IMR-90 (cell line): Measurements from ENCODE around the gene AS3MT. TPM values are rescaled to one million over a fixed set of nuclear protein-coding genes. Genes with fewer than 3 reads are reported as not detected.

Experiments used
- ATAC-seq: fragments of 200-7000 bp; cut with Tn5 transposase; 2 replicates; pipeline ENCODE4 v1.9.1; 2020; ENCODE audit warnings: low read depth, mild to moderate bottlenecking, moderate library complexity
- BruUV-seq: library from RNA; stranded (reverse); fragments of 400-500 nt; replicated peaks from 2 replicates; lab custom pipeline; 2021; lab: Mats Ljungman, UMichigan
- CTCF ChIA-PET: fragments of 300-600 bp; formaldehyde crosslinking; extraction: SDS; loops from one replicate; lab custom pipeline; 2021; ENCODE audit warnings: antibody characterized with exemption; lab: Yijun Ruan, JAX
- POLR2A ChIA-PET: fragments of 300-600 bp; sonication (Branson Sonifier 250); formaldehyde crosslinking; loops from one replicate; lab custom pipeline; 2022; ENCODE audit warnings: antibody characterized with exemption; ENCODE audit not compliant: unreplicated experiment; lab: Charles Lee
- DNase-seq: peaks from one replicate; pipeline ENCODE4 v3.0.0; 2013
- H2AFZ ChIP-seq: replicated peaks from 2 replicates; pipeline ENCODE3; 2013; ENCODE audit warnings: low read length, mild to moderate bottlenecking; ENCODE audit not compliant: poor library complexity
- H2AK5ac ChIP-seq: 2 replicates; pipeline ENCODE4 v1.6.1; 2013; ENCODE audit warnings: low read depth, low read length, inconsistent platforms
- H2AK9ac ChIP-seq: replicated peaks from 2 replicates; pipeline ENCODE3; 2013; ENCODE audit warnings: mild to moderate bottlenecking, low read depth, low read length, moderate library complexity; ENCODE audit not compliant: poor library complexity
- H2BK120ac ChIP-seq: 2 replicates; pipeline ENCODE4 v1.6.1; 2013; ENCODE audit warnings: low read depth, low read length, inconsistent platforms
- H2BK15ac ChIP-seq: 3 replicates; pipeline ENCODE4 v1.6.1; 2013; ENCODE audit warnings: low read depth, low read length, inconsistent platforms
- H2BK20ac ChIP-seq: 2 replicates; pipeline ENCODE4 v1.6.1; 2013; ENCODE audit warnings: low read depth, mild to moderate bottlenecking, inconsistent platforms, low read length, moderate library complexity
- H2BK5ac ChIP-seq: 2 replicates; pipeline ENCODE4 v1.6.1; 2013; ENCODE audit warnings: mild to moderate bottlenecking, low read depth, low read length, inconsistent platforms; ENCODE audit not compliant: poor library complexity, severe bottlenecking
- H3K14ac ChIP-seq: replicated peaks from 2 replicates; pipeline ENCODE4 v1.6.1; 2013; ENCODE audit warnings: low read depth, low read length, inconsistent platforms
- H3K18ac ChIP-seq: 2 replicates; pipeline ENCODE4 v1.6.1; 2013; ENCODE audit warnings: low read depth, low read length, control low read depth
- H3K23ac ChIP-seq: 2 replicates; pipeline ENCODE4 v1.6.1; 2013; ENCODE audit warnings: low read depth, low read length, inconsistent platforms
- H3K27ac ChIP-seq: 2 replicates; pipeline ENCODE4 v1.5.1; 2013; ENCODE audit warnings: mild to moderate bottlenecking, control low read depth, low read length; ENCODE audit not compliant: insufficient read depth
- H3K27me3 ChIP-seq: 2 replicates; pipeline ENCODE4 v1.6.1; 2013; ENCODE audit warnings: low read length; ENCODE audit not compliant: control insufficient read depth, insufficient read depth
- H3K36me3 ChIP-seq: 2 replicates; pipeline ENCODE4 v1.6.1; 2013; ENCODE audit warnings: low read length, mixed read lengths; ENCODE audit not compliant: control insufficient read depth, insufficient read depth
- H3K4ac ChIP-seq: 2 replicates; pipeline ENCODE4 v1.6.1; 2013; ENCODE audit warnings: low read depth, low read length, inconsistent platforms
- H3K4me1 ChIP-seq: 2 replicates; pipeline ENCODE4 v1.6.1; 2013; ENCODE audit warnings: low read length, mixed read lengths; ENCODE audit not compliant: control insufficient read depth, insufficient read depth
- H3K4me2 ChIP-seq: 2 replicates; pipeline ENCODE4 v1.6.1; 2013; ENCODE audit warnings: low read depth, mild to moderate bottlenecking, control low read depth, low read length, moderate library complexity
- H3K4me3 ChIP-seq: 2 replicates; pipeline ENCODE4 v1.5.1; 2013; ENCODE audit warnings: low read depth, mild to moderate bottlenecking, control low read depth, low read length, moderate library complexity; ENCODE audit not compliant: insufficient read depth
- H3K56ac ChIP-seq: 2 replicates; pipeline ENCODE4 v1.6.1; 2013; ENCODE audit warnings: low read length, inconsistent platforms; ENCODE audit not compliant: insufficient read depth; ENCODE audit errors: extremely low read depth
- H3K79me1 ChIP-seq, 2 experiments: 2 replicates each; pipeline ENCODE4 v1.6.1; 2013; ENCODE audit warnings: low read length in 2 of 2, inconsistent platforms in 1 of 2, low read depth in 1 of 2
- H3K9ac ChIP-seq: 2 replicates; pipeline ENCODE4 v1.6.1; 2013; ENCODE audit warnings: low read depth, low read length, control low read depth
- H3K9me1 ChIP-seq: 2 replicates; pipeline ENCODE4 v1.6.1; 2013; ENCODE audit warnings: low read length, inconsistent platforms; ENCODE audit not compliant: insufficient read depth
- H3K9me3 ChIP-seq: 2 replicates; pipeline ENCODE4 v1.6.1; 2013; ENCODE audit warnings: low read length; ENCODE audit not compliant: control insufficient read depth, insufficient read depth
- H4K20me1 ChIP-seq: 2 replicates; pipeline ENCODE4 v1.6.1; 2013; ENCODE audit warnings: low read length, inconsistent platforms; ENCODE audit not compliant: insufficient read depth
- H4K5ac ChIP-seq: 2 replicates; pipeline ENCODE4 v1.6.1; 2013; ENCODE audit warnings: mild to moderate bottlenecking, low read depth, low read length, control low read depth
- H4K8ac ChIP-seq, 2 experiments: 2 replicates each; pipeline ENCODE4 v1.6.1; 2013; ENCODE audit warnings: low read depth in 2 of 2, low read length in 2 of 2, control low read depth in 1 of 2, inconsistent platforms in 1 of 2
- H4K91ac ChIP-seq: 2 replicates; pipeline ENCODE4 v1.6.1; 2013; ENCODE audit warnings: low read depth, low read length, inconsistent platforms; ENCODE audit not compliant: insufficient read depth
- BHLHE40 ChIP-seq: fragments of 150-350 bp; IDR thresholded peaks from 2 replicates; pipeline ENCODE4 v1.6.1; 2016; ENCODE audit warnings: mild to moderate bottlenecking, low read depth, low read length
- CEBPB ChIP-seq: IDR thresholded peaks from 2 replicates; pipeline ENCODE4 v1.6.1; 2012; ENCODE audit warnings: low read depth, low read length, improper control_type of control experiment
- CHD1 ChIP-seq: IDR thresholded peaks from 2 replicates; pipeline ENCODE4 v1.6.1; 2012; ENCODE audit warnings: low read depth, low read length, improper control_type of control experiment
- CTCF ChIP-seq: conservative IDR thresholded peaks from 2 replicates; pipeline ENCODE4 v1.5.1; 2012; ENCODE audit warnings: mild to moderate bottlenecking, low read depth, low read length, improper control_type of control experiment
- ELK1 ChIP-seq: fragments of 150-350 bp; IDR thresholded peaks from 2 replicates; pipeline ENCODE4 v1.6.1; 2016; ENCODE audit warnings: low read depth, mild to moderate bottlenecking, low read length, moderate library complexity, borderline replicate concordance
- FOS ChIP-seq: fragments of 150-350 bp; IDR thresholded peaks from 2 replicates; pipeline ENCODE4 v1.6.1; 2016; ENCODE audit warnings: low read depth, low read length
- MAFK ChIP-seq: IDR thresholded peaks from 2 replicates; pipeline ENCODE4 v1.6.1; 2012; ENCODE audit warnings: low read depth, low read length, improper control_type of control experiment
- MAZ ChIP-seq: IDR thresholded peaks from 2 replicates; pipeline ENCODE4 v1.6.1; 2012; ENCODE audit warnings: low read depth, mild to moderate bottlenecking, low read length, improper control_type of control experiment, moderate library complexity, borderline replicate concordance
- MXI1 ChIP-seq: IDR thresholded peaks from 2 replicates; pipeline ENCODE4 v1.6.1; 2012; ENCODE audit warnings: low read depth, mild to moderate bottlenecking, low read length, moderate library complexity, borderline replicate concordance
- NFE2L2 ChIP-seq: fragments of 150-350 bp; IDR thresholded peaks from 2 replicates; pipeline ENCODE4 v1.6.1; 2016; ENCODE audit warnings: low read depth, mild to moderate bottlenecking, low read length
- POLR2A ChIP-seq: IDR thresholded peaks from 2 replicates; pipeline ENCODE4 v1.6.1; 2012; ENCODE audit warnings: mild to moderate bottlenecking, low read depth, low read length
- RAD21 ChIP-seq: IDR thresholded peaks from 2 replicates; pipeline ENCODE4 v1.6.1; 2012; ENCODE audit warnings: low read length, improper control_type of control experiment
- RCOR1 ChIP-seq: IDR thresholded peaks from 2 replicates; pipeline ENCODE4 v1.6.1; 2012; ENCODE audit warnings: mild to moderate bottlenecking, low read length, improper control_type of control experiment; ENCODE audit not compliant: insufficient replicate concordance
- RFX5 ChIP-seq: IDR thresholded peaks from 2 replicates; pipeline ENCODE4 v1.8.0; 2012; ENCODE audit warnings: low read depth, mild to moderate bottlenecking, low read length, moderate library complexity
- SMC3 ChIP-seq: fragments of 150-350 bp; IDR thresholded peaks from 2 replicates; pipeline ENCODE4 v1.6.1; 2016; ENCODE audit warnings: low read depth, mild to moderate bottlenecking, antibody characterized with exemption, low read length, moderate library complexity
- USF2 ChIP-seq: fragments of 150-350 bp; IDR thresholded peaks from 2 replicates; pipeline ENCODE4 v1.6.1; 2017; ENCODE audit warnings: mild to moderate bottlenecking, antibody characterized with exemption, low read length, low read depth
- WGBS, 2 experiments: methylation state at CpG; one replicate each; pipeline versions ENCODE4 v1.1.5 to v1.1.7; 2013; ENCODE audit warnings: missing lambda C conversion rate in 2 of 2; ENCODE audit not compliant: insufficient read length in 1 of 2; ENCODE audit errors: extremely low coverage in 2 of 2; 5-methylcytosine and 5-hydroxymethylcytosine counted together
- dilution Hi-C: fragments of 300-500 bp; cut with HindIII; formaldehyde crosslinking; loops from one replicate; pipeline ENCODE4 v1.14.3; 2018; ENCODE audit warnings: low sequenced_read_pairs; ENCODE audit not compliant: unreplicated experiment
- in situ Hi-C: fragments of 300-500 bp; cut with MboI; formaldehyde crosslinking; loops from 3 replicates; pipeline ENCODE4 v1.14.3; 2019; ENCODE audit warnings: low sequenced_read_pairs, inconsistent platforms, mixed read lengths
- intact Hi-C: fragments of 100-400 bp; cut with micrococcal nuclease; formaldehyde crosslinking; loops from 2 replicates; pipeline ENCODE4 v1.10.0; 2022
- polyA plus RNA-seq, 3 experiments: library from polyadenylated mRNA; depleted of rRNA; stranded (reverse); fragments of >200 nt; gene quantifications; 2 replicates each; pipeline ENCODE4 v1.2.3, GENCODE V29; 2012; ENCODE audit warnings: low replicate concordance in 1 of 3
- total RNA-seq: library from RNA; depleted of rRNA; stranded (reverse); fragments of >200 nt; gene quantifications from 2 replicates; pipeline ENCODE4 v1.2.3, GENCODE V29; 2012

The AS3MT gene
- total and polyA plus RNA-seq, 2 of the 4 experiments (the other 2 are of a cell fraction) = 2.7 to 3.6 TPM

GRCh38 chr10:102878629-102879028 lies 9.4 kb downstream of the AS3MT start:
- Histone ChIP-seq H3K23ac (no peak overlapping the region), H3K4me1 (no peaks in the 10 kb centered on the region), H3K36me3 (no peaks in the 10 kb centered on the region), H3K9me1 (no peaks in the 10 kb centered on the region), H4K20me1 (no peaks in the 10 kb centered on the region), H2BK5ac (no peak overlapping the region), H3K27me3 (no peaks in the 10 kb centered on the region), H2AFZ (no peak overlapping the region), H2AK9ac (no peak overlapping the region), H3K56ac (no peak overlapping the region), H4K91ac (no peak overlapping the region), H2BK15ac (no peak overlapping the region), H3K9me3 (no peaks in the 10 kb centered on the region), H3K14ac (no peak overlapping the region), H3K79me1 (no peaks in the 10 kb centered on the region), H3K27ac (no peak overlapping the region), H2BK20ac (no peak overlapping the region), H3K9ac (no peak overlapping the region), H4K5ac (no peak overlapping the region), H4K8ac (no peak overlapping the region), H3K4me2 (no peak overlapping the region), H3K4ac (no peak overlapping the region), H3K18ac (no peak overlapping the region), H2BK120ac (no peak overlapping the region), H3K4me3 (no peak overlapping the region), H2AK5ac (no peak overlapping the region)
- no CpG with 5 or more reads among the region's 4 CpGs for WGBS, 2 experiments
- no peak for TF ChIP-seq SMC3
- TF ChIP-seq RAD21 = no peak
- TF ChIP-seq USF2 = no peak
- no peak for TF ChIP-seq ELK1
- TF ChIP-seq FOS = no peak
- no peak for TF ChIP-seq BHLHE40
- TF ChIP-seq CEBPB = no peak
- TF ChIP-seq RFX5 = no peak
- TF ChIP-seq MXI1 = no peak
- no peak for TF ChIP-seq POLR2A
- no peak for TF ChIP-seq MAFK
- no peak for TF ChIP-seq CTCF
- TF ChIP-seq RCOR1 = no peak
- no peak for TF ChIP-seq MAZ
- no peak for TF ChIP-seq NFE2L2
- TF ChIP-seq CHD1 = no peak
- DNase-seq = no peak
- no TSS peak for BruUV-seq
- ChIA-PET CTCF (no interaction called here), POLR2A (no interaction called here)
- no peak for ATAC-seq
- in situ Hi-C loops = no loop called here
- dilution Hi-C loops = no loop called here
- intact Hi-C loops = no loop called here
